ENCODE results near the gene F12.
A peak's percentile ranks its signal among the peaks of the same experiment; 100 is the strongest.

Gene F12

DNA sequence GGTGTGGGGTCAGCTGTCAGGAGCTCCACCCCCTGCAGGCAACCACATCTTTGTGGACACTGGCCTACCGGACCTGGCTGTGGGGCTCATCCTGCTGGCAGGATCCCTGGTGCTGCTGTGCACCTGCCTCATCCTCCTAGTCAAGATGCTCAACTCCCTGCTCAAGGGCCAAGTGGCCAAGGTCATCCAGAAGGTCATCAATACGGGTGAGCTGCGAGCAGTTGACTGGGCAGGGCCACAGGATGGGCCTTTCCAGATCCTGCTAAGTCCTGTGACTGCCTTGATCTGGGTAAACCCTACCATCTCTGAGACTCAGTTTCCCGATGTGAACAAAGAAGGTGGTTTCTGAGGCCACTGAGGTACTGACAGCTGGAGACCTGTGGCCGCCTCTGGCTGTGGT, 15.4 kb downstream of the F12 start:
- Histone ChIP-seq H3K36me3 (ENCODE audit: low read depth) (no peaks in the 10 kb centered on the region), H3K4me3 (ENCODE audit: severe bottlenecking) (no peak overlapping the region), H3K4me1 (ENCODE audit: insufficient read depth, poor library complexity, severe bottlenecking) (peaks cover 13% of the 10 kb centered on the region), H3K27ac (ENCODE audit: poor library complexity, severe bottlenecking) (no peak overlapping the region), H3K9me3 (ENCODE audit: severe bottlenecking) (no peaks in the 10 kb centered on the region), H3K27me3 (ENCODE audit: insufficient read depth, poor library complexity, severe bottlenecking) (no peaks in the 10 kb centered on the region)
- TF ChIP-seq, protein P1, sequence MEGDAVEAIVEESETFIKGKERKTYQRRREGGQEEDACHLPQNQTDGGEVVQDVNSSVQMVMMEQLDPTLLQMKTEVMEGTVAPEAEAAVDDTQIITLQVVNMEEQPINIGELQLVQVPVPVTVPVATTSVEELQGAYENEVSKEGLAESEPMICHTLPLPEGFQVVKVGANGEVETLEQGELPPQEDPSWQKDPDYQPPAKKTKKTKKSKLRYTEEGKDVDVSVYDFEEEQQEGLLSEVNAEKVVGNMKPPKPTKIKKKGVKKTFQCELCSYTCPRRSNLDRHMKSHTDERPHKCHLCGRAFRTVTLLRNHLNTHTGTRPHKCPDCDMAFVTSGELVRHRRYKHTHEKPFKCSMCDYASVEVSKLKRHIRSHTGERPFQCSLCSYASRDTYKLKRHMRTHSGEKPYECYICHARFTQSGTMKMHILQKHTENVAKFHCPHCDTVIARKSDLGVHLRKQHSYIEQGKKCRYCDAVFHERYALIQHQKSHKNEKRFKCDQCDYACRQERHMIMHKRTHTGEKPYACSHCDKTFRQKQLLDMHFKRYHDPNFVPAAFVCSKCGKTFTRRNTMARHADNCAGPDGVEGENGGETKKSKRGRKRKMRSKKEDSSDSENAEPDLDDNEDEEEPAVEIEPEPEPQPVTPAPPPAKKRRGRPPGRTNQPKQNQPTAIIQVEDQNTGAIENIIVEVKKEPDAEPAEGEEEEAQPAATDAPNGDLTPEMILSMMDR (IDR thresholded peaks at IDR 0.05; ENCODE audit: poor library complexity, severe bottlenecking), result no peak
- ATAC-seq (ENCODE audit: low read depth) (no peak), DNase-seq (ENCODE audit: low spot score) (no peak)

DNA sequence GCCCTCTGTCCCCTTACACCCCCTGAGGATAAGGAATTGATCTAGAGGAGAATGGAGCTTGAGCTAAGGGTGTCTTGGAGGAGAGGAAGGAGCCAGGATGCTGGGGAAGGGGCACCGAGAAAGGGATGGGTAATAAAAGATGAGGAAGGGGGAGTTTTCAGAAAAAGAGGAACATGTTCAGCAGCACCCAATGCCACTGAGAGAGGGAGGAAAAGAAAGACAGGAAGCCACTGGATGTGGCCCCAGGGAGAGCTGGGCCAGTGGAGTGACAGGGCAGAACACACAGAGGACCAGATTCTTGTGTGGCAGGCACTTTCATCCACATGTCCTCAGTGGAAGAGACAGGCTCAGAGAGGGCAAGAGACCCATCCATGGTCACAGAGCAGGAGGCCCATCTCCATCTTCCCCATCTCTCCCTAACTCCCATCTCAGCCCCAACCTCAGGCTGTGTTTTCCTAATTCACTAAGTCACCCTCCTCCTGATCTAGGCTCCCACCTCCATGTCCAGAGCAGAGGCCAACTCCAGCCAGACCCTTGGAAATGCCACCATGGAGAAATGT, 16.1 kb downstream of the F12 start:
- no peak overlapping the region for H3K27ac ChIP-seq (ENCODE audit: poor library complexity, severe bottlenecking)
- TF ChIP-seq, protein P1 (IDR thresholded peaks at IDR 0.05; ENCODE audit: poor library complexity, severe bottlenecking), result no peak
- peaks cover 20% of the 10 kb centered on the region for H3K4me1 ChIP-seq (ENCODE audit: insufficient read depth, poor library complexity, severe bottlenecking)
- no peak for DNase-seq (ENCODE audit: low spot score)
- H3K36me3 ChIP-seq (ENCODE audit: low read depth), result no peaks in the 10 kb centered on the region
- ATAC-seq (ENCODE audit: low read depth), result no peak
- H3K27me3 ChIP-seq (ENCODE audit: insufficient read depth, poor library complexity, severe bottlenecking), result no peaks in the 10 kb centered on the region
- no peak overlapping the region for H3K4me3 ChIP-seq (ENCODE audit: severe bottlenecking)
- H3K9me3 ChIP-seq (ENCODE audit: severe bottlenecking), result no peaks in the 10 kb centered on the region

DNA sequence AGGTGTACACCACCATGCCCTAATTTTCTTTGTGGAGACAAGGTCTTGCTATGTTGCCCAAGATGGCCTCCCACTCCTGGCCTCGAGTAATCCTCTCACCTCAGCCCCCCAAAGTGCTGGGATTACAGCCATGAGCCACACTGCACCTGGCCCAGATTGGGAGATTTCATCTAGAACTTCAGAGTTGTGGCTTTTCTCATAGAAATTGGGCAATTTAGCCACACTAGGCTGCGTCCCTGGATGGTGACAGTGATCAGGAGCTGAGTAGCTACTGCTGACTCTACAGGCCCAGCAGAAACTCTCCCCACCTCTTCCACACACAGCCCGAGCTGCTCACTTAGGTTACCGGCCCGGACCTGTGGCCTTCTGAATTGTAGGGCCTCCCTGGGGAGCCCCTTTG, 16.6 kb downstream of the F12 start:
- Histone ChIP-seq H3K36me3 (ENCODE audit: low read depth) (no peaks in the 10 kb centered on the region), H3K4me1 (ENCODE audit: insufficient read depth, poor library complexity, severe bottlenecking) (peaks cover 22% of the 10 kb centered on the region), H3K27ac (ENCODE audit: poor library complexity, severe bottlenecking) (no peak overlapping the region), H3K27me3 (ENCODE audit: insufficient read depth, poor library complexity, severe bottlenecking) (no peaks in the 10 kb centered on the region), H3K4me3 (ENCODE audit: severe bottlenecking) (no peak overlapping the region), H3K9me3 (ENCODE audit: severe bottlenecking) (no peaks in the 10 kb centered on the region)
- DNase-seq (ENCODE audit: low spot score) (no peak), ATAC-seq (ENCODE audit: low read depth) (no peak)
- TF ChIP-seq, protein P1 (IDR thresholded peaks at IDR 0.05; ENCODE audit: poor library complexity, severe bottlenecking), result no peak

DNA sequence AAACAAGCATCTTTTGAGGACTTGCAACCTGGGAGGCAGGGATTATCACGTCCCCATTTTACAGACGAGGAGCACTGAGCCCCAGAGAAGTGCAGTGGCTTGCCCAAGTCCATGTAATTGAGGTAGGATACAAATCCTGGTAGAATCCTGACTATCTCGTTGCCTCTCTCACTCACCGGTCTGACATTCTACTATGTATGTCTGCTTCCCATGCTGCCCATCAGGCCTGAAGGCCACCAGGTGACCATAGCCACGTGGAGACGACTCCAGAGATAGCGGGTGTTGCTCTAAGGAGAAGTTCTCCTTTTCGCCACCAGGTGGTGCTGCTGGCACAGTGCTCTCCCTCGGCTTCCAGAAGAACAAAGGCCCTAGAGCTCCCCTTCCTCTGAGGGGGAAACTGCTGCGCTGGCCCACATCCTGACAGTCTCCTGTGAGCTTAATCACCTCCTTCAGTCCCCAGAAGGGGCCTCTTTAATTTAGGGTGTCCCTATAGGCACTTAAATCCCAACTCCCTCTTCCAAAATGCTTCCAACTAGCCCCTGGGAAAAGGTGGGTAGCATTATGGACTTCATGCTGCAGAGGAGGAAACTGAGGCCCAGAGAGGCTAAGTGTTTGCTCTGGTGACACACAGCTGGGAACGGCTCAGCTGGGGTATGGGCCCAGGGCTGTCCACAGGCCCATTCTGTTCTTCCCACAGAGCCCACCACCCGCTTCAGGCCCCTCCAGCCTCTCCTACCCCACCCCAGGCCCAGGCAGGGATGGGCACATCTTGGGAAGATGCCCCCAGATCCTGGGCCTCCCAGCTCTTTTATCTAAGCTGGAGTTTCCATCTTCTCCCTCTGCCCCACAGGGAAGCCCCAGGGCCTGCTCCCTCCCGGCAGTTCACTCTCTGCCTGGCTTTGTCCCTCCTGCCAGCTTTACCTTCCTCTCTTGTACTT, 18.7 kb downstream of the F12 start:
- H3K4me3 ChIP-seq (ENCODE audit: severe bottlenecking), result no peak overlapping the region
- peaks cover 22% of the 10 kb centered on the region for H3K4me1 ChIP-seq (ENCODE audit: insufficient read depth, poor library complexity, severe bottlenecking)
- no peaks in the 10 kb centered on the region for H3K36me3 ChIP-seq (ENCODE audit: low read depth)
- H3K9me3 ChIP-seq (ENCODE audit: severe bottlenecking), result no peaks in the 10 kb centered on the region
- ATAC-seq (ENCODE audit: low read depth), result peak; percentile 57
- TF ChIP-seq, protein P1 (IDR thresholded peaks at IDR 0.05; ENCODE audit: poor library complexity, severe bottlenecking), result peak; percentile 99
- no peak for DNase-seq (ENCODE audit: low spot score)
- no peaks in the 10 kb centered on the region for H3K27me3 ChIP-seq (ENCODE audit: insufficient read depth, poor library complexity, severe bottlenecking)
- H3K27ac ChIP-seq (ENCODE audit: poor library complexity, severe bottlenecking), result peak overlapping the region; percentile 78
